ENCODE data around the gene AAK1.
"Not testable (repeated sequence)": the region's sequence is repeated elsewhere in the genome, so short reads cannot be mapped to it uniquely, and the experiment has no call there.

The AAK1 gene

DNA sequence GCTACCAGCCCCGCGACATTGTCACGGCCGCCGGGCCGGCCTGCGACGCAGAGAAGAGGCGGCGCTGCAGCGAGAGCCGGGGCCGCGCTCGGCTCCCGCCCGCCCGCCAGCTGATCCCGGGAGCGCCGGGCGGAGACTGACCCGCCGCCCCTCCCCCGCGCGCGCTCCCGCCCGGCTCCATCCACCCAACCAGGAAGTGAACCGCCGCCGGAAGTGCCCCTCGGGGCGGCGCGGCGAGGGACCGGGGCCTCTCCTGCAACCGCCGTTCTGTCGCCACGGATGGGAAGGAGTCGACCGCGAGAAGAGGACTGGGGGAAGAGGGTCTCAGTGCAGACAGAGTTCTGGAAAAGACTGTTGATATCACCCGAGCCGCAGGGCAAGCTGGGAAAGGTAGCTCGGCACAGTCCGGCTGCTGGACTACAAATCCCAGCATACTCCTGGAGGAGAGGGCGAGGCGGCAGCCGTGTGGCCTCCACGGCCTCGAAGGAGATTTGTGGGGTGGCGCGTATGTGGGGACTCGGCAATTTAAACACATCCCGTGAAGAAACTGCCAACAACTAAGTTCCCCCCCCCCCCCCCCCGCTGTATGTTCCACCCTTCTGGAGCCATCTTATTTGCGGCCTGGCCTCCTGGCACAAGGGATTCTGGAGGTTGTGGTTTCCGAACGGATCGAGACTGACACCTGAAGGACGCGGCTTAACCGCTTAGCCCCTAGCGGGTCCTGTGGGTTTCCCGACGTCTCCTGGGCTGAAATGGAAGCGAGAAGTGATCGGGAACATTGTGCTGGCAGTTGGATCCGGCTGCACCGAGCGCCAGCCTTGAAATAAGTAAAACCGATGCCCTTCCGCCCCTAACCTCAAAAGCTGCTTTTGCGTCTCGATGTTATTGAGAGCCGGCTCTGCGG is at the start of gene AAK1:
Gene AAK1 (minus strand): TSS at position 138 of the 904 bp plus-strand sequence. CDS start 699 bp downstream, outside the sequence.
- peak; percentile 89 for DNase-seq (ENCODE audit: low spot score)

DNA sequence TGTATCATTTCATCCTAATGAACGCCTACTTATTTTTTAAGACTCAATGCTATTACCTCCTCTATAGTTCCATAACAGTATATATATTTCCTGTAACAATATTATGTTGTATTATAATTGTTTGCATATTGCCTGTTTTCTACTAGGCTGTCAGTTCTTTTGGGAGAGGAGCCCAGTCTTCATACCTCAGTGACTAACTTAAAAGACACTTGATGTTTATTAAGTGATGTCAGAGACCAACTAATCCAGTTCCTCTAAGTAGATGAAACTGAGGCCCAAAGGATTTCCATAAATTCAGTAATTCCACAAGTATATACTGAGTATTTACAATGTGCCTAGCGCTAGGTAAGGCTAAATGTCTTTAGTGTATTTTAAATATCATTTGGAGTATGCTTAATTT is 48.9 kb upstream of the AAK1 start:
- DNase-seq (ENCODE audit: low spot score): no peak

DNA sequence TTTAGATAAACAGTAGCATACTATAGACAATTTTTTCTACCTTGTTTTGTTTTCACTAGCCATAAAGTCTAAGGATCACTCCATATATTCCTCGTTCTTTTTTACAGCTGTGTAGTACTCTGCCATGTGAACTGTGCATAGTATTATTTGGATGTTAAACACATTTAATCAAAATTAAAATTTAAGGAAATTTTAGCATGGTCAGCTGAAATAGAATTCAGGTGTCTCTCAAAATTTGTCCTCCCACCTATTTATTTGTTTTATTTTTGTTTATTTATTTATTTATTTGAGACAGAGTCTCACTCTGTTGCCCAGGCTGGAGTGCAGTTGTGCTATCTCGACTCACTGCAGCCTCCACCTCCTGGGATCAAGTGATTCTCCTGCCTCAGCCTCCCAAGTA is 46.4 kb upstream of the AAK1 start:
- no peak for DNase-seq (ENCODE audit: low spot score)

DNA sequence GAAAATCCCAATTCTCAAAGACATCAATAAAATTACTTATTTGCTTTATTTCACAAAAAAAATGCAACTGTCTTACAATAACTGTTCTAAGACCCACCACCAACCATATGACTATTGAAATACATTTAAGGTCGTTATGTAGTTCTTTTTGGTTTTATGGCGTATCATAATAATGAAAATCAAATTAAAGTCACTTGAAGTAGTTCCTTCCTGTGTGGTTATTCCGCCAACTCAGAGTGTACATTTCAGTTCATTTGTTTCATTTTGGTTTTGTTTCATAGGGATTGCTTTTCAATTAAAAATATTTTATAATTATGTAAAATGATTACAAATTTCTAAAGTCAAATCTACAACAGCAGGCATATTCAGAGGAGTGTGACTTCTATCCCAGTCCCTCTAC is 45.9 kb upstream of the AAK1 start:
- no peak for DNase-seq (ENCODE audit: low spot score)

DNA sequence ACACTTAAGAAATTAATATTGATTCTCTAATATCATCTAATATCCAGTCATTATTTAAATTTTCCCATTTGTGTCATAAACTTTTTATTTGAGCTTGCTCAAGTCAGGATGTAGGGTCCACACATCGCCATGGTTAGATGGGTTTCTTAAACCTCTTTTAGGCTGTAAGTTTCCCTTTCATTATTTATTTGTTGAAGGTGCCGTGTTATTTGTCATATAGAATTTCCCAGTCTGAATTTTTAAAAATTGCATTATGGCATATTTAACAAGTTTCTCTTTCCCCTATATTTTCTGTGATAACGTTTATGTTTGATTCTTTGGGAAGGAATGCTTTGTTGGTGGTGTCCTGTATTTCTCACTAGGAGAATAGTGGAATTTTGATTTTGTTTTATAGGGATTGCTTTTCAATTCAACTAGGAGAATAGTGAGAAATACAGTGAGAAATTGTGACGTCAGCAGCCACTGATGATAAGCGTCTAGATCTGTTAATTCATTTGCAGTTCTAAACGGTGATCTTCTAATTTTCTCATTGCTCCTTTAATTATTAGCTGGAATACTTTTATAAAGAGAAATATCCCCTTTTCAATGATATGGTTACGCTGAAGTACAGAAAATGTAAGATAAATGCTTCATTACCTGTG is 44.6 kb upstream of the AAK1 start:
- DNase-seq (ENCODE audit: low spot score): no peak

DNA sequence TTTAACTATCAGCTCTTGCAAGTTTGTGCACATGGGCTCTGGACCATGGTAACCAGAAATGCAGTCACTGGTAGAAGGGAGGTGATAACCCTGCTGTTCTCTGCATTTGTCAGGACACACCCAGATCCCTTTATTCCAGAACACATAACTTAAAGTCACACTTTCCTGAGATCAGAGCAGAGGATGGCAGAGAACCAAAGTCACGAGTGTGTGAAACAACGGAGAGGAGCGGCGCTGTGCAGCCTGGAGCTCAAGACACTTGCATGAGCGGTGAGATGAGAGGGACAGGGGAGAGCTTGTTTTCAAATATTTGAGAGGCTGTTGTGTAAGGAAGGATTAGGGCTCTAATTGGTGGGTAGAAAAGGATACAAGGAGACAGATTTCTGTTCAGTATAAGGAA is 43.3 kb upstream of the AAK1 start:
- DNase-seq (ENCODE audit: low spot score): no peak

DNA sequence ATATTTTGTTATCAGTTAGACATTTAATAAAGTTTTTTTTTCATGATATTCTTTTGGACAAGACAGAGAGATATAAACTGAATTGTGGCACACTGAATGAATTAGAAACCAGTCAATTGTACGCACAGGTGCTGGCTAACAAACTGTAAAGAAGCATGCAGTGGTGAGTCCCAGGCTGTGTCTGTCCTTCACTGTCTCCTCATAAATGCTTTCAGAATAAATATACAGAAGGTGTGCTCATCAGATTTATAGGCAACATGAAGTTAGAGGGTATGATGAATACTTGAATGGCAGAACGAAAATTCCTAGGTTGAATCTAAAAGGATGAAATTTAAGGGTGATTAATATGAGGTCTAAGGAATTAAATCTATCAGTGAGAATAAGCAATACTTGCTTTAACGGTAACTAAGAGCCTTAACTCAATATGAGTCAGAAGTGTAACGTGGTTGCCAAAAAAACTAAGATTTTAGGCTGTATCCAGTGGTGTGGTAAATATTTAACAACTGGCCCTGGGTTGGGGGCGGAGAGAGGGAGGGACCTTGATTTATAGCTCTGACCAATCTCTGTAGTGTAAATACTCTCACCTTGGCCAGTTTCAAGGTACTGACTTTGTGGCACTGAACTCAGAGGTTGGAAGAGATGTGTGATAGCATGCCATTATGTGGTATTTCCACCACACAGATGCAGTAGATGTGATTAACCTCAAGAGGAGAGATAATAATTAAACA is 41.9 kb upstream of the AAK1 start:
- peak; percentile 28 for DNase-seq (ENCODE audit: low spot score)

DNA sequence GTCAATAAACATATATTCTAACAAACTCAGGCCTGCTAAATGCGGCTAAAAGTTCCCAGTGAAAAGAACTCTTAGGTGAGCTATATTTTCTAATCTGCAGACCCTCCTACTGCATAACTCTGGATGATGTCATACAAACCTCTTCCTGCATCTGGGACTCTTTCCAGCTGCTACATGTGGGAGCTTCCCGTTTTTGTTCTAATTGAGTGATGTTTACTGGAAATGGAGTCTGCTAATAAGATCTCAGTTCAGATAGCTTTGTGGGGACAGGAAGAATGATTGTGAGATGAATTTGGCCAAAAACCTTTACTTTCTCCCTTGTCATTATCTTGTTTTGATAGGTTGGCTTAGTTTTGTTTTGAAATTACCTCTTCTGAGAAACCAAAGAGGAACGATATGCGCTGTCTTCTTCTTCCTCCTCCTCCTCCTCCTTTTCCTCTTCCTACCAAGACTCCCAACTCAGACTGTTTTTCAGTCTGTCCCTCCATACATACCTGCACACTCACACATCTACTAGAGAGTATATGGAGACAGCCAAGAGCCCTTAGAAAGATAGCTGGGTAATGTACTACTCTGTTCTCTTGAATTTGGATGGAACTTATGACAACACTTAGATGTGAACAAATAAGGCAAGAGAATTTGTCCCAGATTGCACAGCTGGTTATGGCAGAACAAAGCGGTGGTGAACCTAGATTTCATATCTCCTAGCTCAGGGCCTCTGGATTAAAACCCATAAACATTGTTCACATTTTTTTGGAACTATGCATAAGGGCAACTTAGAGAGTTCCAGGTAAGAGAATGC is 39.8 kb upstream of the AAK1 start:
- no peak for DNase-seq (ENCODE audit: low spot score)

DNA sequence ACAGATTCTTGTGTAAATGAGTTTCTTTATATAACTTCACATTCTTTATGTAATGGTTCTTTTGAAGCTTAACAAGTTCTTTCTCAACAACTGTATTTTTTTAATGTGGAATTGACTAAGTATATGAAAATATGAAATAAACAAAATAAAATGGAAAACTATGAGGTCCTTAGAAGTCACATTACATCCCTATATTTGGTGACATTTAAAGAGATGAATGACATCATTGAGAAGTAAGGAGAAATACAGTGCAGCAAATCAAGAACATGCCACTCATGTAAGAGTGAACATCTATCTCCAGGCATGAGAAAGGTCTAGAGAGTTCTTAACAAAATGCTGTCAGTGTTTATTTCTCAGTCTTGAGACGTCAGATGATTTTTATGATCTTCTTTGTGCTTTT is 39.0 kb upstream of the AAK1 start:
- DNase-seq (ENCODE audit: low spot score): no peak

DNA sequence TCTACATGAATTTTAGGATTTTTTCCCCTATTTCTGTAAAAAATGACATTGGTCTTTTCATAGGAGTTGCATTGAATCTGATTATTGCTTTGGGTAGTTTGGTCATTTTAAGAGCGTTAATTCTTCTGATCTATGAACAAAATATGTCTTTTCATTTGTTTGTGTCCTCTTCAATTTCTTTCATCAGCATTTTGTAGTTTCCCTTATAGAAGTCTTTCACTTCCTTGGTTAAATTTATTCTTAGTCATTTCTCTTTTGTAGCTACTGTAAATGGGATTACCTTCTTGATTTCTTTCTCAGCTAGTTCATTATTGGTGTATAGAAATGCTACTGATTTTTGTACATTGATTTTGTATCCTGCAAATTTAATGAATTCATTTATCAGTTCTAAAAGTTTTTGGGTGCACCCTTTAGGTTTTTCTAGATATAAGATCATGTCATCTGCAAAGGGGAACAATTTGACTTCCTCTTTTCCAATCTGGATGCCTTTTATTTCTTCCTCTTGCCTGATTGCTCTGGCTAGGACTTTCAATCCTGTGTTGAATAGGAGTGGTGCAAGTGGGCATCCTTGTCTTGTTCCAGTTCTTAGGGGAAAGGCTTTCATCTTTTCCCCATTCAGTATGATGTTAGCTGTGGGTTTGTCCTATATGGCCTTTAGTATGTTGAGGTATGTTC is 36.6 kb upstream of the AAK1 start:
- no peak for DNase-seq (ENCODE audit: low spot score)

DNA sequence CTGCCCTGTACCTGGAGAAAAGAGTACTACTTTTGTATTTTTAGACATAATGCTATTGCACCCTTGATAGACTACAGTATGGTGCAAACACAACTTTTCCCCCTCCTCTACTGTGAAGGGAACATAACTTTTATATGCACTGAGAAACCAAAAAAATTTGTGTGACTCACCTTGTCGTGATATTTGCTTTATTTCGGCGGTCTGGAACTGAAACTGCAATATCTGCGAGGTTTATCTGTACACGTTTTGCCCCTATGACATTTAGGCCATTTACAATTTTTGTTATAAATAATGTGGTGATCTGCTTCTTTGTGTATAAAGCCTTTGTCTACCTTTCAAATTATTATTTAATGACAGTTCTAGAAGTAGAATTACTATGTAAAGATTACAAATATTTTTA is 34.4 kb upstream of the AAK1 start:
- no peak for DNase-seq (ENCODE audit: low spot score)

DNA sequence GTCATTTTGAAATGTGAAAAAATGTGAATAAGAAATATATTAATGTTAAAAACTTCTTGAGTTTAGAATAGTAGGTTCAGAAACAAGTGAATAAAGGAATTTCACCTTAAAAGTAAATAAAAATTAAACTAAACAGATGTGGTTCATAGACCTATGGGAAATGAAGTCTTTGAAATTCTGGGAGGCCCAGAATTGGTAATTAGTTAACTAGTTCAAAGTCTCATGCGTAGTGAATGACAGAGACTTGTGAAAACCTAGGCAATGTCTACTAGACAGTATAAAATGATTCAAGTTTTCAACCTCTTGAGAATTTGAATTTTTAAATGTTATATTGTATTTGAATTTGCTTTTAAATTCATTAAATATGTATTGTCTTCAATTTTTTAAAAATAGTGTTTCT is 32.6 kb upstream of the AAK1 start:
- DNase-seq (ENCODE audit: low spot score): no peak

DNA sequence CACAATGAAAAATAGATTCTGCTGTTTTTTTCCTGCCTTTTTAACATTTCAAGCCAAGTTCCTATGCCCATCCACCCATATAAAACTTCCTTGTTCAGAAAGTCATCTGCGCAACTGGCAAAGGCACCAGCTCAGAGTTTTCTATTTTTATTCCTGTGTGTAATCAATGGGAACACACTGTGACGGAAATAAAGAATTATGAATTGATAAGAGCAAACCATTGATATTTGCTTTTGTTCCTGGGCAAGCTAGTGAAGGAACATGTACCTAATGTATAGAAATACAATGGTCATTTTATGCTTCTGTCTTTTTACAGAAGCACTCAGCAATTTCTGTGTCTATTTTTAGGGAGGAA is 30.8 kb upstream of the AAK1 start:
- DNase-seq (ENCODE audit: low spot score): no peak

DNA sequence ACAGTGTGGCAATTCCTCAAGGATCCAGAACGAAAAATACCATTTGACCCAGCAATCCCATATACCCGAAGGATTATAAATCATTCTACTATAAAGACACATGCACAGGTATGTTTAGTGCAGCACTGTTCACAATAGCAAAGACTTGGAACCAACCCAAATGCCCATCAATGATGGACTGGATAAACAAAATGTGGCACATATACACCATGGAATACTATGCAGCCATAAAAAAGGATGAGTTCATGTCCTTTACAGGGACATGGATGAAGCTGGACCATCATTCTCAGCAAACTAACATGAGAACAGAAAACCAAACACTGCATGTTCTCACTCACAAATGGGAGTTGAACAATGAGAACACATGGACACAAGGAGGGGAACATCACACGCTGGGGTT is 29.6 kb upstream of the AAK1 start:
- not testable (repeated sequence) for DNase-seq (ENCODE audit: low spot score)

DNA sequence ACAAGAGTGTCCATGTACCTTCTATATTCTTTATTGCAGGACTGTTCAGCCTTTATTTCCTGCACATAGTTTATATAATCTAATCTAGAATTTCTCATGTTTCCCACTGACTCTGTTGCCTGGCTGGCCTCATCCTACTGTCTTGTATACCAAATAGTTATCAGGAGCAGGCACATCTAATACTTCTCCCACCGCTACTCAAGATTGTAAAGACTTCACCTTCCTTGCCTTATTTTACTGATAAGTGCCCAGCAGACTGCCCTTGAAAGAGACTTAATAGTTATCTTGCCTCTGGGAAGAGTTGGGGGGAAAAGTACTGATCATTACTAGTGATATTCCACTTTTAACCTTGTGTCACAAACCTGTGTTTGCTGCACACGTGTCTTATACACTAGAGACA is 26.1 kb upstream of the AAK1 start:
- DNase-seq (ENCODE audit: low spot score): no peak

DNA sequence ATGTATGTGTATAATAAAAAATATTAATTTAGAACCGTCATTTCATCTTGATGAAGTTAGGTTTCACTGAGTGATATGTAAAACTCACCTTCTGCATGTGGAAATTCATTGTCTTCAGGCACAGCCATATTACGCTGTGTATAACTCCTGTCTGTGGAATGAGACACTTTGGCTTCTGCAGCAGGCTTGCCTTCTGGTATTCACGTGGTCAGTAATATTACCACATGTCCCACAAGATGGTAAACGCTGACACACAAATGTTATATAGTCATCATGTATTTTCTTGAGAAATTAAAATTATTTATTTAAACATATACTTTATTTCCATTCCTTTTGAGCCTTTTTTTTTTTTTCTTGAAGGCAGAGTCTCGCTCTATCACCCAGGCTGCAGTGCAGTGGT is 25.1 kb upstream of the AAK1 start:
- DNase-seq (ENCODE audit: low spot score): no peak

DNA sequence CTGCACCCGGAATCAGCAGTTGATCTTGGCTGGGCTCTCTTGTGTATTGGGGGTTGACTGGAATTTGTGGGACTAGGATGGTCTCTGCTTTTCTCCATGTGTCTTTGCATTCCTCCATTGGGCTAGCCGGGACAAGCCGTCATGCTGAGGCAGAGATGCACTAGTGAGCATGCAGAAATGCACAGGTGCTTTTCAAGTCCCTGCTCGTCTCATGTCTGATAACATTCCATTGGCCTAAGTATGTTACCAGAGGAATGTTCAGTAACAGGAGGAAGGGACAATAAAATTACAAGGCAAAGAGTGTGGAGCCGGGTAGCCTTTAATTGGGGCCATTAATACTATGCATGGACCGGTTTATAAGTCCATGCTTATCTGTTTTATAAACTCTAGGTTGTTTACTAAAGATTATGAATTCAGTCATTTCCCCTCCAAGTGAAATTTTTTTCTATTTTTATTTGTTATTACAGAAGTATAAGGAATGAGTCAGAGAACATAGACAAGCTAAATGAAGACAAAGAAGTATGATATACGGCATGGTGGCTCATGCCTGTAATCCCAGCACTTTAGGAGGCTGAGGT is 24.4 kb upstream of the AAK1 start:
- DNase-seq (ENCODE audit: low spot score): no peak

DNA sequence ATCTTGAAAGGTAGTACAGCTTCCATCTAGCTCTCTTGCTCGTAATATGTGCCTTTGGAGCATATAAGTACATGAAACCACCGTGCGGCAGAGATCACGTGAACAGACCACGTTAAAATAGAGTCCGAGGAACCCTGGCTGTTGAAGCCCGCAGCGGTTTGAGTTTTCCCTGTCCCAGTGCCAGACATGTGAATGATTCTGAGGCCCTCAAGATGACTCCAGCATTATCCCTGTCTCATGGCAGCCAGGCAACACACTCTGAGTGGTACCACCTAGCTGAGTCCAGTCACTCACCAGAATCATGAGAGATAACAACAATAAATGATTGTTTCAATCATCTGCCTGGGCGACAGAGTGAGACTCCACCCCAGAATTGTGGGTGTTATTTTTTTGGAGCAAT is 21.6 kb upstream of the AAK1 start:
- no peak for DNase-seq (ENCODE audit: low spot score)

DNA sequence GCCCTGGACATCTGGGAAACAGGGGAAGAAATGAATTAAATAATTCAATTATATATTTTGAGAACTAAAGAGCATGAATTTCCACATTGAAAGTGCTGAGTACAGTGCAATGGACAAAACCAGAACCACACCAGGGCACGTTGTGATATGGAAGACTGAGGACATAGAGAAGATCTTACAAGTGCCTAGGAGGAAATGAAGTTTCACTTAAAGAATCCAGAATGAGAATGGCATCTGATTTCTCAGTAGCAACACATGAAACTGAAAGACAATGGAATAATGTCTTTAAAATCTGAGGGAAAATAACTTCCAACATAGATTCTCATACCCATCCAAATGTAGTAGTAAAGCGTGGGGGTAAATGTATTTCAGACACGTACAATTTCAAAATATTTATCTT is 20.3 kb upstream of the AAK1 start:
- DNase-seq (ENCODE audit: low spot score): no peak

DNA sequence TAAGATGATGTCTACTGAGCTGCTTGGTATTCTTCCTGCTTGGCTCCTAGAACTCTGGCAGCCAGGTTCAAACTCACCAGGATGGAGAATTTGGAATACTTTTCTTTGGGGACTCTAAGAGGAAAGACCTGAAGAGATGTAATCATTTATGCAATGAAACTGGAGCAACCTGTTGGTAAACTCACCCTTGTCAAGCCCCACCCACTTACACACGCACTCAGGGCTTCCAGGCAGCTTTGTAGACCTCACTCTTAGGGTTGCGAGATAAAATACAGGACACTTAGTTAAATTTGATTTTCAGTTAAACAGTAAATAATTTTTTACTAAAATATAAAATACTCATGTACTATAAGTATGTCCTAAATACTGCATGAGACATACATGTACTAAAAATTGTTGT is 19.0 kb upstream of the AAK1 start:
- DNase-seq (ENCODE audit: low spot score): not testable (repeated sequence)

DNA sequence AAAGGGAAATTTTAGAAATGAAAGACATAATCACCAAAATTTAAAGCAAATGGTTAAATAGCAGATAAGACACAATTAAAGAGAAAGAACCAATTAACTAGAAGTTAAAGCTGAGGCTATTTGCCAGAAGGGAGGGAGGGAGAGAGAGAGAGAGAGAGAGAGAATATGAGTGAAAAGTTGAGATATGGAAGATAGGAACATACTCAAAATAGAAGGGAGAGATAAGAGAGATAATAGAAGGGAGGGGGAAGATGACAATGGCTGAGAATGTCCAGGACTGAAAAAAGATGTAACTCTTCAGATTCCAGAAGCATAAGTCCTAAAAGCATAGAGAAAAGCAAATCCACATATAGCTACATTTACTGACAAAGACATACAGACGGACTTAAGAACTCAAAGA is 17.1 kb upstream of the AAK1 start:
- DNase-seq (ENCODE audit: low spot score): no peak

All from HuH-7 (cell line).